Measurements from ENCODE around the gene SHANK2. TPM values are rescaled to one million over a fixed set of nuclear protein-coding genes. Genes with fewer than 3 reads are reported as not detected.

Gene SHANK2
- total RNA-seq, 1 donor from 2014 or later = 59.8 TPM

DNA sequence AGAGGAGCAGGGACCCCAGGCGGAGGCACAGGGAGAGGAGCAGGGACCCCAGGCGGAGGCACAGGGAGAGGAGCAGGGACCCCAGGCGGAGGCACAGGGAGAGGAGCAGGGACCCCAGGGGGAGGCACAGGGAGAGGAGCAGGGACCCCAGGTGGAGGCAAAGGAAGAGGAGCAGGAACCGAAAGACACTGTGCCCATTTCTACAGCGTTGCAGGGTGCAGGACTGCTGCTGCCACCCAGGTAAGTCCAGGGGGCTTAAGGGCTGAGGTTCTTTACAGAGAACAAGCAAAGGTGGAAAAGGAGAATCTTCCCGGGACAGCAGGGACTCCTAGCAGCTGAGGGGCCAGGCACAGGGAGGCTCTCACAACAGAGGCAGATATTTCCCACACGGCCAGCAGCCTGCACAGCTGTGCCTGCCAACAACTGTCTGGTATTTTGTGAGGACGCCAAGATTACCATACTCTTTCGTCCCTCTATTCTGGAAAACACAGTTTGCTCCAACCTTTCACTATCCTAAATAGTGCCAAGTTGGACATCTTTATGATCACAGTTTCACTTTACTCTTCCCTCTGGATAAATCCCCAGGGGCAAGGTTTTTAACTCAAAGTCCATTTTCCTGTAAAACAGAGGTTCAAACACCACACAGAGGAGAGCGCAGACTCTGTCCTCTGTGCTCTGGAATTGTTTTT is 39.4 kb downstream of the SHANK2 start:
- Histone ChIP-seq H3K27me3 (ENCODE audit: low read depth) (no peaks in the 10 kb centered on the region), H3K4me3 (no peak overlapping the region), H3K36me3 (no peaks in the 10 kb centered on the region), H3K27ac (no peak overlapping the region), H3K9me3 (no peaks in the 10 kb centered on the region), H3K4me1 (no peaks in the 10 kb centered on the region)
- intact Hi-C loops (cut with DNase I) = no loop called here
- ATAC-seq (peak in 1 of 2 donors; percentile 17), DNase-seq (no peak)
- TF ChIP-seq, protein P1, sequence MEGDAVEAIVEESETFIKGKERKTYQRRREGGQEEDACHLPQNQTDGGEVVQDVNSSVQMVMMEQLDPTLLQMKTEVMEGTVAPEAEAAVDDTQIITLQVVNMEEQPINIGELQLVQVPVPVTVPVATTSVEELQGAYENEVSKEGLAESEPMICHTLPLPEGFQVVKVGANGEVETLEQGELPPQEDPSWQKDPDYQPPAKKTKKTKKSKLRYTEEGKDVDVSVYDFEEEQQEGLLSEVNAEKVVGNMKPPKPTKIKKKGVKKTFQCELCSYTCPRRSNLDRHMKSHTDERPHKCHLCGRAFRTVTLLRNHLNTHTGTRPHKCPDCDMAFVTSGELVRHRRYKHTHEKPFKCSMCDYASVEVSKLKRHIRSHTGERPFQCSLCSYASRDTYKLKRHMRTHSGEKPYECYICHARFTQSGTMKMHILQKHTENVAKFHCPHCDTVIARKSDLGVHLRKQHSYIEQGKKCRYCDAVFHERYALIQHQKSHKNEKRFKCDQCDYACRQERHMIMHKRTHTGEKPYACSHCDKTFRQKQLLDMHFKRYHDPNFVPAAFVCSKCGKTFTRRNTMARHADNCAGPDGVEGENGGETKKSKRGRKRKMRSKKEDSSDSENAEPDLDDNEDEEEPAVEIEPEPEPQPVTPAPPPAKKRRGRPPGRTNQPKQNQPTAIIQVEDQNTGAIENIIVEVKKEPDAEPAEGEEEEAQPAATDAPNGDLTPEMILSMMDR (IDR thresholded peaks at IDR 0.05) = no peak

DNA sequence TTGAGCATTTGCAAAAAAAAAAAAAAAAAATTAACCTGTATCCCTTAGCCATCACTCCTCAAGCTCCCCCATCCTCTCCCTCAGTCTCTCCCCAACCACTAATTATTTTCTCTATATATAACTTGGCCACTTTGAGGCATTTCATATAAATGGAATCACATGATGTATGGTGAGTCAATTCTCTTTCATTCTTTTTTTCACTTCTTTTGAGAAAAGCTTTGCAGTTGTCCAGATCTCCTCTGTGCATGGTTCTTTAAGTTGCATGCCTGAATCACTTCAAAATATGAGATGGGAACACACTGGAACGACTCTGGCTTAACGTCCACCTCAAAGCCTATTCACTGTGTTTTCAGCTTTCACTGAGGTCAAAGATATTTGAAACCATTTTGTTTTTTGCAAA is 40.7 kb downstream of the SHANK2 start:
- Histone ChIP-seq H3K27ac (no peak overlapping the region), H3K27me3 (ENCODE audit: low read depth) (no peaks in the 10 kb centered on the region), H3K4me1 (peaks cover 3% of the 10 kb centered on the region), H3K9me3 (no peaks in the 10 kb centered on the region), H3K4me3 (no peak overlapping the region), H3K36me3 (no peaks in the 10 kb centered on the region)
- intact Hi-C loops (cut with DNase I) = no loop called here
- TF ChIP-seq, protein P1 (IDR thresholded peaks at IDR 0.05) = no peak
- no peak for DNase-seq
- no peak for ATAC-seq

DNA sequence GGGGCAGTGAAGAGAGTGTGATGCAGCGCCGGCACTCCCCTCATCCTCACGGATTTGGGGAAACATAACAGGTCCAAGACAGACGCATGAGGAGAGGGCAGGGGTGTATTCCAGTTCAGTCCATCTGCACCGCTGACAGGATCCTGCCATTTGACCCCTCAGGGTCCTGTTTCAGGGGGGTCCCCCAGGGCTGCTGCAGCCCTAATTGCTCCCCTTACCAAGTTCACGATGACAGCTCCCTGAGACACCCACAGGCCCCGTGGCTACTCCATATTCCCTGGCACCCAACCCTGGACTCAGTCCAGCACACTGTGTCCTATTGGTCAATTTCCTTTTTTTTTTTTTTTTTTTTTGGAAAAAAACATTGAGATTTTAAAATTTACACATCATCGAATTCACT is 41.5 kb downstream of the SHANK2 start:
- ATAC-seq = no peak
- Histone ChIP-seq H3K4me1 (peaks cover 10% of the 10 kb centered on the region), H3K36me3 (no peaks in the 10 kb centered on the region)

DNA sequence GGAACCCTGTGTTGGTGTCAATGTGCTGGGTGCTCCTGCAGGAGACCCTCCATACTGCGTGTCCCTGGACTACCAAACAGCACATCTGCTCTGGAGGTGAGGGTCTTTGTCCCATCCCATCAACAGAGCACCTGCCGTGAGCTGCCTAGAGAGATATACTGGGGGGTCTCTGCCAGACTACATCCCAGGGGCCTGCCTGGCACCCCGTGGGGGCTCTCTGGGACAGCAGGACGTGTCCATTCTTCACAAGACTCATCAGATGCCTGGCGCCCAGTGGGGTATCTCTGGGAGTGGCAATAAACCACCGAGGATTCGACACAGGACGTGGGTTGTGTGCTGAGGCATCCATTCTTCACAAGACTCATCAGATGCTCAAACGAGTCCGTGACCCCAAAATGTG is 42.7 kb downstream of the SHANK2 start:
- no peaks in the 10 kb centered on the region for H3K36me3 ChIP-seq
- DNase-seq (no peak), ATAC-seq (no peak)

More for the DNA sequence above, 41.5 kb downstream of the SHANK2 start:
- DNase-seq = no peak
- Histone ChIP-seq H3K9me3 (no peaks in the 10 kb centered on the region), H3K4me3 (no peak overlapping the region), H3K27ac (no peak overlapping the region), H3K27me3 (ENCODE audit: low read depth) (no peaks in the 10 kb centered on the region)
- TF ChIP-seq, protein P1 (IDR thresholded peaks at IDR 0.05) = no peak
- intact Hi-C loops (cut with DNase I) = no loop called here

DNA sequence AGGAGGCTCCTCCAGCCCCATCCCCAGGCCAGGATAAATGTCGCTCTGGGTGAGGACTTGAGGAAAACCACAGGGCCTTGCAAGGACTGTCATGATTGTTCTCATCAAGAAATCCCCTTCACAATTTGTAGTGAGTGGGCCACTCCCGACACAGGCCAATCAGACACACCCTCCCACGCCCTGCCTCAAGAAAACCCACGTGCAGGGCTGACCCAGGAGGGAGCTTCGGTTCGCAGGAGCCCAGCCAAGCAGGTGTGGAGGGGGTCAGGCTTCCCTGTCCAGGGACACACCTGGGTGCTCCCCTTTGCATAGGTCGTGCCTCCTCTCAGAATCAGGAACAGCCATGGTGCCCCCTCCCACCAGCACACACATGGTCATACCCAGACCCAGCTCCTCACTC is 43.2 kb downstream of the SHANK2 start:
- Histone ChIP-seq H3K36me3 (no peaks in the 10 kb centered on the region), H3K27me3 (ENCODE audit: low read depth) (no peaks in the 10 kb centered on the region), H3K27ac (no peak overlapping the region), H3K4me3 (no peak overlapping the region), H3K9me3 (no peaks in the 10 kb centered on the region), H3K4me1 (peaks cover 19% of the 10 kb centered on the region)
- ATAC-seq (no peak), DNase-seq (peak; percentile 5)
- intact Hi-C loops (cut with DNase I) = no loop called here
- TF ChIP-seq, protein P1 (IDR thresholded peaks at IDR 0.05) = no peak

More for the DNA sequence above, 42.7 kb downstream of the SHANK2 start:
- no peaks in the 10 kb centered on the region for H3K27me3 ChIP-seq (ENCODE audit: low read depth)
- H3K4me1 ChIP-seq = peaks cover 19% of the 10 kb centered on the region
- intact Hi-C loops (cut with DNase I) = no loop called here
- TF ChIP-seq, protein P1 (IDR thresholded peaks at IDR 0.05) = no peak
- H3K9me3 ChIP-seq = no peaks in the 10 kb centered on the region
- H3K4me3 ChIP-seq = no peak overlapping the region
- no peak overlapping the region for H3K27ac ChIP-seq

Data from lower lobe of right lung (tissue), 2 donors.